ENCODE data around the gene TTLL6. TPM values are rescaled to one million over a fixed set of nuclear protein-coding genes. Genes with fewer than 3 reads are reported as not detected.

TTLL6 gene
- not detected for total RNA-seq
- polyA plus RNA-seq, result not detected

DNA sequence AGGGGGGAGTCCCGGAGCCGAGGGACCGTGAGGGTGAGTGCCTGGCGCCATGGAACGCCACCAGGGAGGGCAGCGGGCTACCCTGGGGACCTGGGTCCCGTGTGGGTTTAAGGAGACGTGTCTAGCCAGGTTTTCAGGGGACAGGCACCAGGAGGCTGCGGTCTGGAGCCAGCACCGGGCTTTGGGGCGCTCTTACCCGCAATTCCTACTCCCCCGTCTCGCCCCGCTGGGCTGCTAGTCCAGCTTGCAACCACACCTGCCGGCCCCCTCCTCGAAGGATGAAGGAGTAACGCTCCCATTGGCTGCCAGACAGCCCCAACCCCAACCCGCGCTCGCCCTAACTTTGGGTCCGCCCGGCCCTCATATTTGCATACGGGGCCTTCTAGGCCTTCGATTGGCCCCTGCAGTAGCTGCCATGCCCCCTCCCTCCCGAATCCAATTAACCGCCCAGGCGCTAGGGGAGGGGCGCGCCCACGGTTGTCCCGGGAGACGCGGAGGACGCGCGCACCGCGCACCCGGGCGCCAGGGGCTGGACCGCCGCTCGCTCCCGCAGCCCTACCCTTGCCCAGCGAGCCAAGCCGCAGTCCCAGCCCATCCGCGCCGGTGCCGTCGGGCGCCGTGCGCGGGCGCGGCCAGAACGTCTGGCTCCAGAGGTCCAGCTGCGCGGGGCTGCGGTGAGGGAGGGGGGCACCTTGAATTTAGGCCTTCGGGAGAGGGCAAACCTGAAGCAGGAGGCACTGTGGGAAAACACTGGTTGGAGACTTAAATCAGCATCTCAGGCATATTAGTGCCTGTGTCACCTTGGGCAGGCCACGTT, at the start of gene TTLL6:
TSS of gene TTLL6 (minus strand) at position 456 of the 817 bp plus-strand sequence. CDS start at position 299, 157 bp downstream.
- ATAC-seq (ENCODE audit: low read depth in 2 of 2), result peak; percentile 91
- peaks cover 78% of the 10 kb centered on the region for H3K27me3 Mint-ChIP-seq

DNA sequence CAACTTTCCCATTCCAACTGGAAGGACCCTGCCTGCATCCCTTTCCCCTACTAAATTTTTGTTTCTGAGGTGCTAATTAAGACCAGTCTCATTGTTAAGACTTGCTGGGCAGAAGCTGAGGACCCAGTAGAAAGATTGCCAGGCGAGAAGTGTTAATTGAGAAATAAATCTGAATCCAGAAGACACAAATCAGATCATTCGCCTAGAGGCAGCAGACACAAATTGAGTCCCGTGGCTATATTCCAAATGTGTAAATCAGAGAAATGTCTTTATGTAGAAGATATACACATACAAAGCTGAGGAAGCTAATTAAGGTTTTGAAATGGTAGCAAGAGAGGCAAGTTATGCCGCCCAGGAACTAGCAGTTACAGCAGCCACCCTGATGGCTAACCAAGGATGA, 43.4 kb upstream of the TTLL6 start:
- H3K27me3 ChIP-seq (ENCODE audit: control insufficient read depth, insufficient read depth, low read length), result no peaks in the 10 kb centered on the region
- Mint-ChIP-seq H3K27ac (no peak overlapping the region), H3K27me3 (no peaks in the 10 kb centered on the region), H3K36me3 (peaks cover 57% of the 10 kb centered on the region), H3K4me3 (no peak overlapping the region), H3K9me3 (no peaks in the 10 kb centered on the region), H3K4me1 (peaks cover 3 to 8% (median 6%) of the 10 kb centered on the region in 4 donors)
- H3K4me3 ChIP-seq (ENCODE audit: low read depth, low read length), result no peak overlapping the region
- no peaks in the 10 kb centered on the region for H3K9me3 ChIP-seq (ENCODE audit: control insufficient read depth in 2 of 2, low read length in 2 of 2)
- peaks cover 63% of the 10 kb centered on the region for H3K36me3 ChIP-seq (ENCODE audit: control insufficient read depth, insufficient read depth, low read length)
- DNase-seq (no peak), ATAC-seq (ENCODE audit: low read depth in 2 of 2) (no peak)
- no peaks in the 10 kb centered on the region for H3K4me1 ChIP-seq (ENCODE audit: control insufficient read depth, insufficient read depth, low read length, poor library complexity, severe bottlenecking)
- H3K27ac ChIP-seq (ENCODE audit: insufficient read depth, low read length, poor library complexity, severe bottlenecking), result no peak overlapping the region

More for the DNA sequence above, at the start of gene TTLL6:
- Histone ChIP-seq H3K27me3 (ENCODE audit: control insufficient read depth, insufficient read depth, low read length) (peaks cover 36% of the 10 kb centered on the region), H3K4me1 (ENCODE audit: control insufficient read depth, insufficient read depth, low read length, poor library complexity, severe bottlenecking) (peaks cover 15% of the 10 kb centered on the region), H3K9me3 (ENCODE audit: control insufficient read depth in 2 of 2, low read length in 2 of 2) (no peaks in the 10 kb centered on the region), H3K4me3 (ENCODE audit: low read depth, low read length) (peak within 1 kb of the TSS; percentile 38), H3K27ac (ENCODE audit: insufficient read depth, low read length, poor library complexity, severe bottlenecking) (no peak within 1 kb of the TSS), H3K36me3 (ENCODE audit: control insufficient read depth, insufficient read depth, low read length) (no peaks in the 10 kb centered on the region)
- peak; percentile 73 to 85 (median 74) for DNase-seq
- Mint-ChIP-seq H3K9me3 (peaks cover 0 to 2% (median 0%) of the 10 kb centered on the region in 7 donors), H3K4me3 (peak within 1 kb of the TSS; percentile 47 to 92 (median 82)), H3K27ac (peak within 1 kb of the TSS in 1 of 3 donors; percentile 20), H3K4me1 (peaks cover 0 to 24% (median 8%) of the 10 kb centered on the region in 4 donors), H3K36me3 (no peaks in the 10 kb centered on the region)

DNA sequence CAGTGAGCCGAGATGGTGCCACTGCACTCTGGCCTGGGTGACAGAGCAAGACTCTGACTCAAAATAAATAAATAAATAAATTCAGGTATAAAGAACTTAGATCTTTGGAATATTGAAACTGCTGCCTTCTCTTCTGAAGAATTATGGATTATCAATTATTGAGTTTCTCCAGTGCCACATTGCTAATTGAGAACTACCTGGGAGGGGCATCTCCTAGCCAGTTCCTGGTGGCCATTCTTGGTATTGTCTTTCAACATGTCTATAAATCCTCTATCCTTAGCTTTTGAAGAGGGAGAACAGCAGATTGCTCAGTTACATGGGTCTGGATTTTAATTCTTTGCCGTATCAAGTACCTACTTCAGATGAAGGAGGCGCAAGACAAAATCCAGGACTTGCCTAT, 43.0 kb upstream of the TTLL6 start:
- Histone ChIP-seq H3K27ac (ENCODE audit: insufficient read depth, low read length, poor library complexity, severe bottlenecking) (no peak overlapping the region), H3K9me3 (ENCODE audit: control insufficient read depth in 2 of 2, low read length in 2 of 2) (no peaks in the 10 kb centered on the region), H3K36me3 (ENCODE audit: control insufficient read depth, insufficient read depth, low read length) (peaks cover 68% of the 10 kb centered on the region), H3K4me3 (ENCODE audit: low read depth, low read length) (no peak overlapping the region), H3K27me3 (ENCODE audit: control insufficient read depth, insufficient read depth, low read length) (no peaks in the 10 kb centered on the region), H3K4me1 (ENCODE audit: control insufficient read depth, insufficient read depth, low read length, poor library complexity, severe bottlenecking) (no peaks in the 10 kb centered on the region)
- H3K4me3 Mint-ChIP-seq, result no peak overlapping the region
- no peak for DNase-seq
- H3K4me1 Mint-ChIP-seq, result peaks cover 2 to 13% (median 6%) of the 10 kb centered on the region in 4 donors
- H3K27me3 Mint-ChIP-seq, result no peaks in the 10 kb centered on the region
- no peak for ATAC-seq (ENCODE audit: low read depth in 2 of 2)
- peaks cover 58% of the 10 kb centered on the region for H3K36me3 Mint-ChIP-seq
- H3K9me3 Mint-ChIP-seq, result no peaks in the 10 kb centered on the region
- H3K27ac Mint-ChIP-seq, result no peak overlapping the region

DNA sequence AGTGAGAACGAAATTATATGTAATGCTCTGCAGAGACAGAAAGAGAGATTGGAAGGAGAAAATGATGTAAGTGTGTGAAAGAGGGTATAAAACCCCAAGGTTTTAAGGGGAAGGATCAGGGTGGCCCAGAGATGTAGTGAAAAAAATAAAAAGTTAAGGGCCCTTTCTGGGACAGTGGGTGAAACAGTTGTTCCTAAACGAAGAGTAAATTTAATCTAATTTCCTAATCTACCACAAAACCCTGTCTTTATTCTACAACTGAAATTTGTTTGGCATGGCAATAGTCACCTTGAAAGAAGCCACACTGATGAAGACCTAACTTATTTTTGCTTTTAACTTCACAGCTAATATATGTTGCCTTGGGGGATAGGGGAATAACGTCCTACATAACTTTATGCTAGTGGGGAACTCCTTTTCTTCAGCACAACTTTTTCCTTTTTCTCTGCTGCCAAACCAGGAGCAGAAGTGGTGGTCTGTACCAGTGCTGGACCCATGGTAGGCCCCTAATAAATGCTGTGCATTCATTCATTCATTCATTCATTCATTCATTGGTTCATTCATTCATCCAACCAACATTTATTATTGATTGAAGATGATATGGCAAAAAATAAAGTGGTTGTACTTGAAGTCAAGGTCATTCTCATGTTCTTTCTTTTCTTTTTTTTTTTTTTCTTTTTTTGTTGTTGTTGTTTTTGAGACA, 39.2 kb upstream of the TTLL6 start:
- H3K9me3 Mint-ChIP-seq, result no peaks in the 10 kb centered on the region
- H3K4me3 Mint-ChIP-seq, result no peak overlapping the region
- Histone ChIP-seq H3K9me3 (ENCODE audit: control insufficient read depth in 2 of 2, low read length in 2 of 2) (no peaks in the 10 kb centered on the region), H3K4me1 (ENCODE audit: control insufficient read depth, insufficient read depth, low read length, poor library complexity, severe bottlenecking) (no peaks in the 10 kb centered on the region), H3K27ac (ENCODE audit: insufficient read depth, low read length, poor library complexity, severe bottlenecking) (no peak overlapping the region), H3K4me3 (ENCODE audit: low read depth, low read length) (no peak overlapping the region), H3K27me3 (ENCODE audit: control insufficient read depth, insufficient read depth, low read length) (no peaks in the 10 kb centered on the region), H3K36me3 (ENCODE audit: control insufficient read depth, insufficient read depth, low read length) (peaks cover 70% of the 10 kb centered on the region)
- H3K27ac Mint-ChIP-seq, result no peak overlapping the region
- H3K4me1 Mint-ChIP-seq, result peaks cover 2 to 18% (median 7%) of the 10 kb centered on the region in 4 donors
- ATAC-seq (ENCODE audit: low read depth in 2 of 2), result no peak
- no peaks in the 10 kb centered on the region for H3K27me3 Mint-ChIP-seq
- DNase-seq, result no peak
- H3K36me3 Mint-ChIP-seq, result peaks cover 47% of the 10 kb centered on the region

DNA sequence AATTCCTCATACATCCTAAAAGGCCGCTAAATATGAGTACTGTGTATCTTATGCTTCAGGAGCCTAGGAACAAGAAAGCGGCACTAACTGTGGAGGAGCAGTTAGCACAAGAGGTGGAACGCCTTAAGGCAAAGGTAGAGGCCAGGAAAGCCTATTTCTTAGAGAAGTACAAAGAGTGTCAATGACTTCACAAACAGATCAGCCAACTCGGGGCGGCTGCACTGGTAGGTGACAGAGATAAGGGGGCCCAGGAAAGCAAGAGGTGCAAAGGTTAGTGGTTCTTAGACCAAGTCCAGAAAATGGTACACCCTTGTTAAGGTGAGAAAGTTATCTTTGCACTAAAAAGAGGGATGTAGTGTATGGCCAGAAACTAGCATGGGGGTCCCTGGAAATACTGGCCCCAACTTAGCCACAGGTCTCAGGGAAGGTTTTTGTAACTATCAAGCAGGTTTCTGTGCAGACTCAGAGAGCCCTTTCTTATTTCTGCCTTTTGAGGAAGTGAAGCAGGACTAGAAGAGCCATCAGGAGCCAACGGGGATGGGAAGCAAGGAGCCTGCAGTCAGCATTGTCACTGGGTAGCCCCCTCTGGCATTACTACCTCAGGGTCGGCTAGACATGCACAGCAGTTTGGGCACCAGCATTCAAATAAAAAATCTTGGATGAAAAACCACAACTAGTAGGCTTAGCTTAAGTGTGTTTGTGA, 37.9 kb upstream of the TTLL6 start:
- Histone ChIP-seq H3K27me3 (ENCODE audit: control insufficient read depth, insufficient read depth, low read length) (no peaks in the 10 kb centered on the region), H3K27ac (ENCODE audit: insufficient read depth, low read length, poor library complexity, severe bottlenecking) (no peak overlapping the region), H3K36me3 (ENCODE audit: control insufficient read depth, insufficient read depth, low read length) (peaks cover 67% of the 10 kb centered on the region), H3K4me1 (ENCODE audit: control insufficient read depth, insufficient read depth, low read length, poor library complexity, severe bottlenecking) (no peaks in the 10 kb centered on the region), H3K9me3 (ENCODE audit: control insufficient read depth in 2 of 2, low read length in 2 of 2) (no peaks in the 10 kb centered on the region), H3K4me3 (ENCODE audit: low read depth, low read length) (no peak overlapping the region)
- Mint-ChIP-seq H3K4me1 (peaks cover 5 to 25% (median 14%) of the 10 kb centered on the region in 4 donors), H3K36me3 (peaks cover 46% of the 10 kb centered on the region), H3K9me3 (no peaks in the 10 kb centered on the region), H3K4me3 (no peak overlapping the region), H3K27me3 (no peaks in the 10 kb centered on the region), H3K27ac (peak overlapping the region in 1 of 3 donors; percentile 10)
- DNase-seq, result no peak
- no peak for ATAC-seq (ENCODE audit: low read depth in 2 of 2)

DNA sequence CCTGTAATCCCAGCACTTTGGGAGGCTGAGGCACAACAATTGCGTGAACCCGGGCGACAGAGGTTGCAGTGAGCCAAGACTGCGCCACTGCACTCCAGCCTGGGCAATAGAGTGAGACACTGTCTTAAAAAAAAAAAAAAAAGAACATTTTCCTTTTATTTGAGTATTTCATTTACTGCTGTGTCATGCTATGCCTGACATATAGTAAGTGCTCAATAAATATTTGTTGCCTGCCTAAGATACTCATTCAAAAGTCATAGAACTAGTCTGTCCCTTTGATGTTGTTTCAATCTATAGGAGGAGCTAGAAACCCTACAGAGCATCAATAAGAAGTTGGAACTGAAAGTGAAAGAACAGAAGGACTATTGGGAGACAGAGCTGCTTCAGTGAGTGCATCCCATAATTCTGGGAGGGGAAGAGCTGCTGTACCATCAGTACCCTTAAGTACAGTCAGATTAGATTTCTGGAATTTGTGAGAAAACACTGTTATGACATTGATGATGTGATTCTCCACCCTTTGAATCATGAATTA, 33.8 kb upstream of the TTLL6 start:
- no peaks in the 10 kb centered on the region for H3K9me3 Mint-ChIP-seq
- H3K4me3 ChIP-seq (ENCODE audit: low read depth, low read length), result peak overlapping the region; percentile 8
- H3K27me3 Mint-ChIP-seq, result no peaks in the 10 kb centered on the region

DNA sequence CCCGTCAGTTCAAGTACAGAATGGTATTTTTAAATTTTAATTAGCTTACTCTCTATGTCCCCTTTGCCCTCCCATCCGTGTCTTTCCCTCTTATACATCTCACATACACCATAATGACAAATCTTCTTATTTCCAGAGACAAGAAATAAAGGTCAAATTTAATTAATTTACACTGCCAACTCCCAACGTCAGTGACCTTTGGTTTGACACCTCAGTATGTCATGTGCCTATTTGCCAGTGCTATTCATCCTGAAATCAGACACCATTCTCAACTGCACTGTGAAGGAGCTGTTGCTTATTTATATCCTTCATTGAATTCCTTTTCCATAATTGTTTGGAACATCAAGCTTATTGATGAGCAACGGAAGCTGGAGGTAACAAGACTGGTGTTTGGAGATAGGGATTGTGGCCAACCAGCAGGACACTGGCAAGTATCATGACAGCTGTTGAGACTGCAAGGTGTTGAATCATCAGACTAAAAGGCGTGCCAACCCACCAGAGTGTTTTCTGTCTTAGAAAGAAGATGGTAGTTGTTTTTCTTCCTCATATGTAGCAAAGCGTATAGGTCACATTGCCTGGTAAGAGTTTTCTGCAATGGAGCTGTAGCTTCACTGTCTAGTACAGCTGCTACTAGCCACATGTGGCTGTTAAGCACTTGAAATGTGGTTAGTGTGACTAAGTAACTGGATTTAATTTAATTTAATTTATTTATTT, 26.3 kb upstream of the TTLL6 start:
- H3K4me1 Mint-ChIP-seq, result peaks cover 18 to 46% (median 30%) of the 10 kb centered on the region in 4 donors
- peaks cover 26% of the 10 kb centered on the region for H3K36me3 Mint-ChIP-seq
- Histone ChIP-seq H3K9me3 (ENCODE audit: control insufficient read depth in 2 of 2, low read length in 2 of 2) (no peaks in the 10 kb centered on the region), H3K4me1 (ENCODE audit: control insufficient read depth, insufficient read depth, low read length, poor library complexity, severe bottlenecking) (peaks cover 35% of the 10 kb centered on the region), H3K36me3 (ENCODE audit: control insufficient read depth, insufficient read depth, low read length) (peaks cover 37% of the 10 kb centered on the region), H3K27me3 (ENCODE audit: control insufficient read depth, insufficient read depth, low read length) (no peaks in the 10 kb centered on the region), H3K27ac (ENCODE audit: insufficient read depth, low read length, poor library complexity, severe bottlenecking) (no peak overlapping the region), H3K4me3 (ENCODE audit: low read depth, low read length) (no peak overlapping the region)
- H3K4me3 Mint-ChIP-seq, result no peak overlapping the region
- DNase-seq (no peak), ATAC-seq (ENCODE audit: low read depth in 2 of 2) (no peak)
- peak overlapping the region in 2 of 3 donors; percentile 33 to 62 for H3K27ac Mint-ChIP-seq
- H3K27me3 Mint-ChIP-seq, result no peaks in the 10 kb centered on the region
- H3K9me3 Mint-ChIP-seq, result no peaks in the 10 kb centered on the region

More for the DNA sequence above, 33.8 kb upstream of the TTLL6 start:
- Histone ChIP-seq H3K36me3 (ENCODE audit: control insufficient read depth, insufficient read depth, low read length) (peaks cover 84% of the 10 kb centered on the region), H3K4me1 (ENCODE audit: control insufficient read depth, insufficient read depth, low read length, poor library complexity, severe bottlenecking) (no peaks in the 10 kb centered on the region), H3K27ac (ENCODE audit: insufficient read depth, low read length, poor library complexity, severe bottlenecking) (no peak overlapping the region), H3K9me3 (ENCODE audit: control insufficient read depth in 2 of 2, low read length in 2 of 2) (no peaks in the 10 kb centered on the region), H3K27me3 (ENCODE audit: control insufficient read depth, insufficient read depth, low read length) (no peaks in the 10 kb centered on the region)
- Mint-ChIP-seq H3K4me3 (no peak overlapping the region), H3K4me1 (peaks cover 5 to 27% (median 9%) of the 10 kb centered on the region in 4 donors), H3K36me3 (peaks cover 56% of the 10 kb centered on the region), H3K27ac (peak overlapping the region in 2 of 3 donors; percentile 64 to 68)
- DNase-seq (peak in 1 of 3 donors; percentile 68), ATAC-seq (ENCODE audit: low read depth in 2 of 2) (peak in 1 of 2 donors; percentile 44)

Measured in CD4-positive, CD25-positive, alpha-beta regulatory T cell (primary cell).